Neuronal stem cell (in vitro differentiated cells): ENCODE results near the gene SSB.
"Not testable (repeated sequence)": the region's sequence is repeated elsewhere in the genome, so short reads cannot be mapped to it uniquely, and the experiment has no call there.

Experiments used
- DNase-seq: peaks from one replicate; pipeline ENCODE4 v3.0.0-alpha.2; 2013; ENCODE audit warnings: low spot score
- H2AFZ ChIP-seq: one replicate; pipeline ENCODE4 v1.6.1; 2013; ENCODE audit warnings: mild to moderate bottlenecking, low read length, inconsistent platforms
- H2AK5ac ChIP-seq: 2 replicates; pipeline ENCODE4 v1.6.1; 2013; ENCODE audit warnings: low read depth, mild to moderate bottlenecking, inconsistent platforms, low read length, moderate library complexity, mixed read lengths
- H2BK120ac ChIP-seq: 2 replicates; pipeline ENCODE4 v1.6.1; 2013; ENCODE audit warnings: low read depth, mild to moderate bottlenecking, inconsistent platforms, low read length, moderate library complexity, mixed read lengths
- H2BK12ac ChIP-seq: one replicate; pipeline ENCODE4 v1.6.1; 2013; ENCODE audit warnings: low read length, inconsistent platforms
- H2BK15ac ChIP-seq: 2 replicates; pipeline ENCODE4 v1.6.1; 2013; ENCODE audit warnings: mild to moderate bottlenecking, low read length, inconsistent platforms, mixed read lengths
- H2BK5ac ChIP-seq: one replicate; pipeline ENCODE4 v1.6.1; 2013; ENCODE audit warnings: inconsistent platforms, mild to moderate bottlenecking, low read length, moderate library complexity
- H3K14ac ChIP-seq: one replicate; pipeline ENCODE4 v1.6.1; 2013; ENCODE audit warnings: low read length, inconsistent platforms
- H3K18ac ChIP-seq: 2 replicates; pipeline ENCODE4 v1.6.1; 2013; ENCODE audit warnings: low read length, inconsistent platforms
- H3K23ac ChIP-seq: 2 replicates; pipeline ENCODE4 v1.6.1; 2013; ENCODE audit warnings: low read depth, mild to moderate bottlenecking, mixed read lengths, low read length, inconsistent platforms; ENCODE audit not compliant: poor library complexity
- H3K27ac ChIP-seq: replicated peaks from 3 replicates; pipeline ENCODE4 v1.5.1; 2013; ENCODE audit warnings: low read length, inconsistent platforms
- H3K27me3 ChIP-seq, 3 experiments: 2 replicates each; pipeline ENCODE4 v1.6.1; 2013; ENCODE audit warnings: low read length in 3 of 3, mild to moderate bottlenecking in 2 of 3, inconsistent platforms in 1 of 3, low read depth in 1 of 3, mixed read lengths in 1 of 3, moderate library complexity in 1 of 3; ENCODE audit not compliant: control insufficient read depth in 3 of 3, insufficient read depth in 3 of 3
- H3K36me3 ChIP-seq, 2 donors: replicated peaks in 1 of 2; 2 replicates each; pipeline ENCODE4 v1.6.1; 2013; ENCODE audit warnings: low read length in 2 of 2; ENCODE audit not compliant: control insufficient read depth in 2 of 2, insufficient read depth in 2 of 2
- H3K4ac ChIP-seq: 2 replicates; pipeline ENCODE4 v1.6.1; 2013; ENCODE audit warnings: inconsistent platforms, mild to moderate bottlenecking, low read length, moderate library complexity
- H3K4me1 ChIP-seq, 2 donors: 1 replicate in 1 of 2; 2 replicates in 1 of 2; pipeline ENCODE4 v1.6.1; 2013; ENCODE audit warnings: low read length in 2 of 2, low read depth in 1 of 2; ENCODE audit not compliant: control insufficient read depth in 2 of 2, insufficient read depth in 1 of 2
- H3K4me2 ChIP-seq: one replicate; pipeline ENCODE4 v1.6.1; 2013; ENCODE audit warnings: mild to moderate bottlenecking, low read length, inconsistent platforms; ENCODE audit not compliant: insufficient read depth, poor library complexity, severe bottlenecking
- H3K4me3 ChIP-seq, 2 donors: 2 replicates each; pipeline ENCODE4 v1.5.1; 2013; ENCODE audit warnings: low read length in 2 of 2, mild to moderate bottlenecking in 2 of 2, inconsistent platforms in 1 of 2, moderate library complexity in 1 of 2
- H3K79me1 ChIP-seq: one replicate; pipeline ENCODE4 v1.6.1; 2013; ENCODE audit warnings: low read depth, mild to moderate bottlenecking, inconsistent platforms, low read length, moderate library complexity
- H3K9ac ChIP-seq: one replicate; pipeline ENCODE4 v1.6.1; 2013; ENCODE audit warnings: mild to moderate bottlenecking, low read depth, low read length, inconsistent platforms; ENCODE audit not compliant: poor library complexity
- H3K9me3 ChIP-seq, 2 donors: replicated peaks in 1 of 2; 2 replicates each; pipeline versions ENCODE3 to v1.6.1; 2013; ENCODE audit warnings: low read length in 2 of 2, mild to moderate bottlenecking in 2 of 2, inconsistent platforms in 1 of 2, low read depth in 1 of 2, mixed read lengths in 1 of 2, moderate library complexity in 1 of 2; ENCODE audit not compliant: control insufficient read depth in 2 of 2, insufficient read depth in 1 of 2
- H4K8ac ChIP-seq: one replicate; pipeline ENCODE4 v1.6.1; 2013; ENCODE audit warnings: low read depth, mild to moderate bottlenecking, inconsistent platforms, low read length, moderate library complexity
- H4K91ac ChIP-seq: one replicate; pipeline ENCODE4 v1.6.1; 2013; ENCODE audit warnings: low read length, low read depth, mild to moderate bottlenecking, inconsistent platforms; ENCODE audit not compliant: poor library complexity
- WGBS, 2 donors: extraction: QIAGEN DNeasy Blood & Tissue Kit; methylation state at CpG; one replicate each; pipeline ENCODE4 v1.1.7; 2013; ENCODE audit warnings: missing lambda C conversion rate in 2 of 2, mixed read lengths in 1 of 2; ENCODE audit not compliant: insufficient read length in 2 of 2, insufficient replicate concordance in 1 of 2; ENCODE audit errors: extremely low coverage in 2 of 2; 5-methylcytosine and 5-hydroxymethylcytosine counted together

SSB gene

DNA sequence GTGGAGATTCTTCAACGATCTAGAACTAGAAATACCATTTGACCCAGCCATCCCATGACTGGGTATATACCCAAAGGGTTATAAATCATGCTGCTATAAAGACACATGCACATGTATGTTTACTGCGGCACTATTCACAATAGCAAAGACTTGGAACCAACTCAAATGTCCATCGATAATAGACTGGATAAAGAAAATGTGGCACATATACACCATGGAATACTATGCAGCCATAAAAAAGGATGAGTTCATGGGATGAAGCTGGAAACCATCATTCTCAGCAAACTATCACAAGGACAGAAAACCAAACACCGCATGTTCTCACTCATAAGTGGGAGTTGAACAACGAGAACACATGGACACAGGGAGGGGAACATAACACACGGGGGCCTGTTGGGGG is 18.7 kb downstream of the SSB start:
- DNase-seq, H3K4ac ChIP-seq, H3K18ac ChIP-seq, H2BK120ac ChIP-seq, H4K91ac ChIP-seq, H3K4me2 ChIP-seq, H3K27me3 ChIP-seq, H2BK15ac ChIP-seq, H3K79me1 ChIP-seq, H3K23ac ChIP-seq, H3K4me3 ChIP-seq, H2AK5ac ChIP-seq, H3K27ac ChIP-seq, H3K9ac ChIP-seq, H3K4me1 ChIP-seq, H2BK5ac ChIP-seq, H2AFZ ChIP-seq, H3K14ac ChIP-seq, H4K8ac ChIP-seq, H3K9me3 ChIP-seq, H2BK12ac ChIP-seq: not testable (repeated sequence)
- H3K36me3 ChIP-seq = peaks cover 7 to 88% of the 10 kb centered on the region in 2 donors
- no CpG with 5 or more reads among the region's 6 CpGs for WGBS, 2 donors

DNA sequence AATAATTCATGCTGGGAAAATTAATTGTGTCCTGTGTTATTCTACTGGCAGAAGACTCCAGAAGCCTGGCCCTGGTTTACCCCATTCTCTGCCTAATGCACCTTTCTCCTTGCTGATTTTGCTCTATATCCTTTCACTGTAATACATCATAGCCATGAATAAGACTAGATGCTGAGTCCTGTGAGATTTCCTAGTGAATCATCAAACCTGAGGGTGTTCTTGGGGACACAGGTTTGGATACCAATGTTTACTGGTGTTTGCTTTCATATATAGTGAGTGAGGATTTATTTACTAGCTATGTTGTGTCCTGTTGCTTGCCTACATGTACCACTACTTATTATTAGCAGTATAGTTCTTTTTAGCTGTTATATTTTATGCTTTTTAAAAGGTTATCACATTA is 19.6 kb downstream of the SSB start:
- H3K79me1 ChIP-seq = no peaks in the 10 kb centered on the region
- H3K27ac ChIP-seq = no peak overlapping the region

DNA sequence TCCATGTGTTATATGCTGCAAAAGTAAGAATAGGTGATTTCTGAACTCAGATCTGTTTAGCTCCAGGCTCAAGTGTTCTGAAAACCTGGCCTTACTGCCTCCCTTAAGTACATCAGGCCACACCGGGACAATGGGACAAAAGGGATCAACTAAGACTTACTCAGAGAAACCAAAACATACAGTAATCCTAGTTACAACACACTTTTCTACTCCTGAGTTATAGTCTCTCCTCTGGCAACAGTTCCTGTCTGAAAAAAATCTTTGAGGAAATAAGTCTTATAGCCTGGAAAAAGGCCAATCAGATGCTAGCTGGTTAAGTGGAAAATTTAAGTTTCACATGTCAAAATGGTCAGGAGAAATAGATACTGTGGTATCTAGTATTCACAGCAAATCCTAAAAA is 20.4 kb downstream of the SSB start:
- H4K91ac ChIP-seq = no peak overlapping the region
- H2BK12ac ChIP-seq = no peak overlapping the region
- no peak overlapping the region for H3K9ac ChIP-seq
- no peak overlapping the region for H4K8ac ChIP-seq
- H3K27me3 ChIP-seq = no peaks in the 10 kb centered on the region
- no peak overlapping the region for H3K4me2 ChIP-seq
- no peak overlapping the region for H3K18ac ChIP-seq
- WGBS, 2 donors = no CpG with 5 or more reads among the region's 1 CpG
- H3K23ac ChIP-seq = no peak overlapping the region
- no peak overlapping the region for H2BK15ac ChIP-seq
- H2AFZ ChIP-seq = no peak overlapping the region
- H3K27ac ChIP-seq = no peak overlapping the region
- no peak overlapping the region for H2AK5ac ChIP-seq
- no peak overlapping the region for H3K14ac ChIP-seq
- no peak overlapping the region for H2BK5ac ChIP-seq
- no peak overlapping the region for H3K4me3 ChIP-seq
- no peak overlapping the region for H3K4ac ChIP-seq
- peaks cover 5 to 82% of the 10 kb centered on the region in 2 donors for H3K36me3 ChIP-seq
- peaks cover 0 to 3% of the 10 kb centered on the region in 2 donors for H3K9me3 ChIP-seq
- peaks cover 0 to 2% of the 10 kb centered on the region in 2 donors for H3K4me1 ChIP-seq
- no peak for DNase-seq
- H3K79me1 ChIP-seq = no peaks in the 10 kb centered on the region
- no peak overlapping the region for H2BK120ac ChIP-seq

More for the DNA sequence above, 19.6 kb downstream of the SSB start:
- H3K4ac ChIP-seq = no peak overlapping the region
- no peak overlapping the region for H3K4me2 ChIP-seq
- H3K9me3 ChIP-seq = peaks cover 0 to 3% of the 10 kb centered on the region in 2 donors
- H3K23ac ChIP-seq = no peak overlapping the region
- H2AK5ac ChIP-seq = no peak overlapping the region
- no peak overlapping the region for H2BK15ac ChIP-seq
- no peaks in the 10 kb centered on the region for H3K27me3 ChIP-seq
- peaks cover 6 to 90% of the 10 kb centered on the region in 2 donors for H3K36me3 ChIP-seq
- H2BK5ac ChIP-seq = no peak overlapping the region
- H2BK120ac ChIP-seq = no peak overlapping the region
- no peaks in the 10 kb centered on the region for H3K4me1 ChIP-seq
- H4K8ac ChIP-seq = no peak overlapping the region
- H2AFZ ChIP-seq = no peak overlapping the region
- H3K9ac ChIP-seq = no peak overlapping the region
- H2BK12ac ChIP-seq = no peak overlapping the region
- H4K91ac ChIP-seq = no peak overlapping the region
- H3K18ac ChIP-seq = no peak overlapping the region
- H3K14ac ChIP-seq = no peak overlapping the region
- no peak for DNase-seq
- no peak overlapping the region for H3K4me3 ChIP-seq

DNA sequence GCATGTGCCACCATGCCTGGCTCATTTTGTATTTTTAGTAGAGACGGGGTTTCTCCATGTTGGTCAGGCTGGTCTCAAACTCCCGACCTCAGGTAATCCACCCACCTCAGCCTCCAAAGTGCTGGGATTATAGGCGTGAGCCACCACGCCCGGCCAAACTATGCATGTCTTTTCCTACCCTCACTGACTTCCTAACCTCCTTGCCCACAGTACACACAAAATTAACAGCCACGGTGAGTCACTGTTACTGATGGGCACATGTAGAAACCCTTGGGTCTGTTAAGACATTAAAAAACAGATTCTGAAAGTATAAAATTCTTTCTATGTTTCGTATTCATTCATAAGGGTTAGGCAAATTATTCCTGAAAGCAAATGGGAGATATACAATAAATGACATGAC is 21.4 kb downstream of the SSB start:
- H3K9me3 ChIP-seq, H3K27me3 ChIP-seq, H3K4me1 ChIP-seq, DNase-seq, H3K23ac ChIP-seq, H2AFZ ChIP-seq, H3K79me1 ChIP-seq, H2BK12ac ChIP-seq, H3K18ac ChIP-seq, H3K14ac ChIP-seq, H4K91ac ChIP-seq, H2BK120ac ChIP-seq, H3K4me2 ChIP-seq, H3K4ac ChIP-seq, H3K4me3 ChIP-seq, H3K9ac ChIP-seq, H3K27ac ChIP-seq, H2BK5ac ChIP-seq, H4K8ac ChIP-seq, H2AK5ac ChIP-seq, H2BK15ac ChIP-seq: not testable (repeated sequence)
- H3K36me3 ChIP-seq = peaks cover 5 to 74% of the 10 kb centered on the region in 2 donors
- WGBS, 2 donors = no CpG with 5 or more reads among the region's 7 CpGs
